WTC11 (cell line): ENCODE data around the gene KCTD1. TPM values are rescaled to one million over a fixed set of nuclear protein-coding genes. Genes with fewer than 3 reads are reported as not detected.

Source experiments
- ATAC-seq: fragments of 200-7000 bp; cut with Tn5 transposase; 2 replicates; pipeline ENCODE4 v1.10.0; 2021; ENCODE audit warnings: mild to moderate bottlenecking, moderate library complexity
- CTCF ChIA-PET: fragments of 300-600 bp; sonication (Branson Sonifier 250); formaldehyde crosslinking; loops from one replicate; lab custom pipeline; 2021; ENCODE audit warnings: antibody characterized with exemption; lab: Charles Lee
- POLR2A ChIA-PET: fragments of 350-600 bp; sonication (Branson Sonifier 250); formaldehyde crosslinking; loops from one replicate; lab custom pipeline; 2021; ENCODE audit warnings: antibody characterized with exemption; lab: Charles Lee
- DNase-seq: peaks from one replicate; pipeline ENCODE4 v3.0.0; 2021; ENCODE audit warnings: low spot score
- H3K27ac Mint-ChIP-seq: 2 replicates; pipeline ENCODE4 v1.8.0; 2021; ENCODE audit warnings: mixed read lengths
- H3K27me3 Mint-ChIP-seq: 2 replicates; pipeline ENCODE4 v1.8.0; 2021; ENCODE audit warnings: low read depth, mild to moderate bottlenecking, moderate library complexity, mixed read lengths
- H3K36me3 Mint-ChIP-seq: 2 replicates; pipeline ENCODE4 v1.8.0; 2021; ENCODE audit warnings: mixed read lengths
- H3K4me1 Mint-ChIP-seq: 2 replicates; pipeline ENCODE4 v1.8.0; 2022; ENCODE audit warnings: mixed read lengths
- H3K4me3 Mint-ChIP-seq: 2 replicates; pipeline ENCODE4 v1.8.0; 2021; ENCODE audit warnings: mild to moderate bottlenecking, moderate library complexity, mixed read lengths
- H3K9me3 Mint-ChIP-seq: 2 replicates; pipeline ENCODE4 v1.8.0; 2021; ENCODE audit warnings: mixed read lengths
- CBFB ChIP-seq: sonication (generic); formaldehyde crosslinking; IDR thresholded peaks from 2 replicates; pipeline ENCODE4 v1.8.1; 2022; ENCODE audit warnings: mild to moderate bottlenecking, low read depth, missing genetic modification reagents
- CREB1 ChIP-seq: sonication (generic); formaldehyde crosslinking; IDR thresholded peaks from 2 replicates; pipeline ENCODE4 v1.8.0; 2023; ENCODE audit warnings: mild to moderate bottlenecking, missing genetic modification reagents
- ETV6 ChIP-seq: sonication (generic); formaldehyde crosslinking; IDR thresholded peaks from 2 replicates; pipeline ENCODE4 v1.8.1; 2022; ENCODE audit warnings: mild to moderate bottlenecking, missing genetic modification reagents
- GTF2I ChIP-seq: fragments of 250-450 bp; sonication (Bioruptor Pico); conservative IDR thresholded peaks from 2 replicates; pipeline ENCODE4 v1.4.0; 2021; ENCODE audit warnings: mild to moderate bottlenecking
- NFE2L1 ChIP-seq: sonication (generic); formaldehyde crosslinking; IDR thresholded peaks from 2 replicates; pipeline ENCODE4 v1.8.1; 2023; ENCODE audit warnings: missing genetic modification reagents
- PRRX2 ChIP-seq: fragments of 250-450 bp; sonication (Bioruptor Pico); IDR thresholded peaks from 2 replicates; pipeline ENCODE4 v1.8.0; 2021; ENCODE audit warnings: mild to moderate bottlenecking
- SOX15 ChIP-seq: fragments of 250-450 bp; sonication (Bioruptor Pico); IDR thresholded peaks from 2 replicates; pipeline ENCODE4 v1.9.0; 2021; ENCODE audit warnings: mild to moderate bottlenecking
- TCF7 ChIP-seq: sonication (generic); formaldehyde crosslinking; IDR thresholded peaks from 2 replicates; pipeline ENCODE4 v1.8.0; 2022; ENCODE audit warnings: mild to moderate bottlenecking, low read depth, missing genetic modification reagents, moderate library complexity
- TP53 ChIP-seq: sonication (generic); formaldehyde crosslinking; IDR thresholded peaks from 2 replicates; pipeline ENCODE4 v1.8.1; 2023; ENCODE audit warnings: mild to moderate bottlenecking, missing genetic modification reagents
- ZNF138 ChIP-seq: sonication (generic); formaldehyde crosslinking; conservative IDR thresholded peaks from 2 replicates; pipeline ENCODE4 v1.8.1; 2022; ENCODE audit warnings: mild to moderate bottlenecking, moderate library complexity, missing genetic modification reagents
- ZNF232 ChIP-seq: sonication (generic); formaldehyde crosslinking; IDR thresholded peaks from 2 replicates; pipeline ENCODE4 v1.8.0; 2022; ENCODE audit warnings: mild to moderate bottlenecking, missing genetic modification reagents
- ZNF317 ChIP-seq: sonication (generic); formaldehyde crosslinking; IDR thresholded peaks from 2 replicates; pipeline ENCODE4 v1.8.1; 2023; ENCODE audit warnings: low read depth, mild to moderate bottlenecking, moderate library complexity, missing genetic modification reagents, borderline replicate concordance
- total RNA-seq: library from RNA; stranded (reverse); gene quantifications from 3 replicates; pipeline ENCODE4 v1.2.3, GENCODE V29; 2021
- TF ChIP-seq, protein P1 (sequence below): sonication (generic); formaldehyde crosslinking; IDR thresholded peaks from 2 replicates; pipeline ENCODE4 v1.8.1; 2022; ENCODE audit warnings: missing genetic modification reagents, borderline replicate concordance
- TF ChIP-seq, protein P2 (sequence below): sonication (generic); formaldehyde crosslinking; IDR thresholded peaks from 2 replicates; pipeline ENCODE4 v1.8.1; 2023; ENCODE audit warnings: mild to moderate bottlenecking, missing genetic modification reagents, moderate library complexity
- TF ChIP-seq, protein P3 (sequence below): sonication (generic); formaldehyde crosslinking; IDR thresholded peaks from 2 replicates; pipeline ENCODE4 v1.8.1; 2022; ENCODE audit warnings: low read depth, mild to moderate bottlenecking, moderate library complexity, missing genetic modification reagents, borderline replicate concordance
- TF ChIP-seq, protein P4 (sequence below): sonication (generic); formaldehyde crosslinking; IDR thresholded peaks from 2 replicates; pipeline ENCODE4 v1.8.1; 2023; ENCODE audit warnings: mild to moderate bottlenecking, missing genetic modification reagents
- TF ChIP-seq, protein P5 (sequence below): sonication (generic); formaldehyde crosslinking; IDR thresholded peaks from 2 replicates; pipeline ENCODE4 v1.8.0; 2023; ENCODE audit warnings: missing genetic modification reagents, mild to moderate bottlenecking, borderline replicate concordance

Gene KCTD1
- total RNA-seq, 1 experiment from 2014 or later = 23.3 TPM

DNA sequence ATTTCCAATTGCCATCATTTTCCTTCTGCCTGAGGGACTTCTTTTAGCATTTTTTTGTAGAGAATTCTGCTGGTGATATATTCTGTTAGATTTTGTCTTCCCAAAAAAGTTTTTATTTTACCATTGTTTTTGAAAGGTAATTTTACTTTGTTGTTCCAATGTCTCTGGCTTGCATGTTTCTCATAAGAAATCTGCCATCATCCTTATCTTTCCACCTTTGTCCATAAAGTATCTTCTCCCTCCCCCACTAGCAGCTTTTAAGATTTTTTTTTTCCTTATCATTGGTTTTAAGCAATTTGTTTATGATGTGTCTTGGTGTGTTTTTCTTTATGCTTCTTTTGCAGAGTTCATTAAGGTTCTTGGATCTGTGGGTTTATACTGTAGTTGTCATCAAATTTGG is 104.5 kb downstream of the KCTD1 start:
- TF ChIP-seq, protein P1, sequence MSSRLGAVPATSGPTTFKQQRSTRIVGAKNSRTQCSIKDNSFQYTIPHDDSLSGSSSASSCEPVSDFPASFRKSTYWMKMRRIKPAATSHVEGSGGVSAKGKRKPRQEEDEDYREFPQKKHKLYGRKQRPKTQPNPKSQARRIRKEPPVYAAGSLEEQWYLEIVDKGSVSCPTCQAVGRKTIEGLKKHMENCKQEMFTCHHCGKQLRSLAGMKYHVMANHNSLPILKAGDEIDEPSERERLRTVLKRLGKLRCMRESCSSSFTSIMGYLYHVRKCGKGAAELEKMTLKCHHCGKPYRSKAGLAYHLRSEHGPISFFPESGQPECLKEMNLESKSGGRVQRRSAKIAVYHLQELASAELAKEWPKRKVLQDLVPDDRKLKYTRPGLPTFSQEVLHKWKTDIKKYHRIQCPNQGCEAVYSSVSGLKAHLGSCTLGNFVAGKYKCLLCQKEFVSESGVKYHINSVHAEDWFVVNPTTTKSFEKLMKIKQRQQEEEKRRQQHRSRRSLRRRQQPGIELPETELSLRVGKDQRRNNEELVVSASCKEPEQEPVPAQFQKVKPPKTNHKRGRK (CRISPR knock-in tag) = no peak
- TF ChIP-seq ZNF317 = peak; percentile 85; the same call in 1 of the 2 replicates
- CTCF ChIA-PET = no interaction called here
- POLR2A ChIA-PET = no interaction called here

DNA sequence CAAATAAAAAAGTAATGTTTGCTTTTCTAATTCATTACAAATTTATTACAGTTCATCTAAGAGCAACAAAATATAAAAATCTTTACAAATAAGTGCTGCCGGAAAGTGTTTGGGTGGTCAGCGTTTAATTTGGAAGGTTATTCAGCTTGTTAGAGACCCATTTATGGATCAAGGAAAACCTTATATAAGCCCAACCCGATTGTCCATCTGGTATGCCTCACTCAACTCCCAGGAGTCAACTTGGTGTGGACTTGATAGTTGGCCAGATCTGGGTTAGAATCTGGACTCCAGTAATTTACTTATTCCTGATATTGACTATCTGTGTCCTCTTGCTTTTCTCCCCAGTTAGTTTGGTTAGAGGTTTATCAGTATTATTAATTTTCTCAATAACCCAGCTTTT is 106.2 kb downstream of the KCTD1 start:
- ChIA-PET CTCF (interaction anchor here (3.0 kb wide), 1 partner anchor 58 kb away, joined by 14 read pairs; no protein-coding TSS in a partner anchor), POLR2A (no interaction called here)
- no peak overlapping the region for H3K4me3 Mint-ChIP-seq
- peaks cover 7% of the 10 kb centered on the region for H3K4me1 Mint-ChIP-seq
- no peaks in the 10 kb centered on the region; the same call in 1 of the 2 replicates for H3K27me3 Mint-ChIP-seq
- DNase-seq (no peak), ATAC-seq (no peak)
- peaks cover 10% of the 10 kb centered on the region for H3K9me3 Mint-ChIP-seq
- peaks cover 3% of the 10 kb centered on the region; the same call in 1 of the 2 replicates for H3K36me3 Mint-ChIP-seq
- no peak overlapping the region for H3K27ac Mint-ChIP-seq
- TF ChIP-seq NFE2L1 (CRISPR knock-in tag) = no peak
- no peak for TF ChIP-seq TP53 (CRISPR knock-in tag)
- TF ChIP-seq SOX15 (CRISPR knock-in tag) = no peak
- no peak for TF ChIP-seq ETV6 (CRISPR knock-in tag)
- no peak for TF ChIP-seq TCF7 (CRISPR knock-in tag)
- TF ChIP-seq, protein P2, sequence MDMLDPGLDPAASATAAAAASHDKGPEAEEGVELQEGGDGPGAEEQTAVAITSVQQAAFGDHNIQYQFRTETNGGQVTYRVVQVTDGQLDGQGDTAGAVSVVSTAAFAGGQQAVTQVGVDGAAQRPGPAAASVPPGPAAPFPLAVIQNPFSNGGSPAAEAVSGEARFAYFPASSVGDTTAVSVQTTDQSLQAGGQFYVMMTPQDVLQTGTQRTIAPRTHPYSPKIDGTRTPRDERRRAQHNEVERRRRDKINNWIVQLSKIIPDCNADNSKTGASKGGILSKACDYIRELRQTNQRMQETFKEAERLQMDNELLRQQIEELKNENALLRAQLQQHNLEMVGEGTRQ (CRISPR knock-in tag) = no peak
- TF ChIP-seq, protein P3, sequence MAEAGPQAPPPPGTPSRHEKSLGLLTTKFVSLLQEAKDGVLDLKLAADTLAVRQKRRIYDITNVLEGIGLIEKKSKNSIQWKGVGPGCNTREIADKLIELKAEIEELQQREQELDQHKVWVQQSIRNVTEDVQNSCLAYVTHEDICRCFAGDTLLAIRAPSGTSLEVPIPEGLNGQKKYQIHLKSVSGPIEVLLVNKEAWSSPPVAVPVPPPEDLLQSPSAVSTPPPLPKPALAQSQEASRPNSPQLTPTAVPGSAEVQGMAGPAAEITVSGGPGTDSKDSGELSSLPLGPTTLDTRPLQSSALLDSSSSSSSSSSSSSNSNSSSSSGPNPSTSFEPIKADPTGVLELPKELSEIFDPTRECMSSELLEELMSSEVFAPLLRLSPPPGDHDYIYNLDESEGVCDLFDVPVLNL = no peak
- TF ChIP-seq, protein P4, sequence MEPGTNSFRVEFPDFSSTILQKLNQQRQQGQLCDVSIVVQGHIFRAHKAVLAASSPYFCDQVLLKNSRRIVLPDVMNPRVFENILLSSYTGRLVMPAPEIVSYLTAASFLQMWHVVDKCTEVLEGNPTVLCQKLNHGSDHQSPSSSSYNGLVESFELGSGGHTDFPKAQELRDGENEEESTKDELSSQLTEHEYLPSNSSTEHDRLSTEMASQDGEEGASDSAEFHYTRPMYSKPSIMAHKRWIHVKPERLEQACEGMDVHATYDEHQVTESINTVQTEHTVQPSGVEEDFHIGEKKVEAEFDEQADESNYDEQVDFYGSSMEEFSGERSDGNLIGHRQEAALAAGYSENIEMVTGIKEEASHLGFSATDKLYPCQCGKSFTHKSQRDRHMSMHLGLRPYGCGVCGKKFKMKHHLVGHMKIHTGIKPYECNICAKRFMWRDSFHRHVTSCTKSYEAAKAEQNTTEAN (CRISPR knock-in tag) = no peak
- no peak for TF ChIP-seq ZNF232 (CRISPR knock-in tag)
- TF ChIP-seq GTF2I = no peak
- no peak for TF ChIP-seq PRRX2
- TF ChIP-seq ZNF138 (CRISPR knock-in tag) = no peak
- no peak for TF ChIP-seq CBFB
- no peak for TF ChIP-seq CREB1
- TF ChIP-seq, protein P5, sequence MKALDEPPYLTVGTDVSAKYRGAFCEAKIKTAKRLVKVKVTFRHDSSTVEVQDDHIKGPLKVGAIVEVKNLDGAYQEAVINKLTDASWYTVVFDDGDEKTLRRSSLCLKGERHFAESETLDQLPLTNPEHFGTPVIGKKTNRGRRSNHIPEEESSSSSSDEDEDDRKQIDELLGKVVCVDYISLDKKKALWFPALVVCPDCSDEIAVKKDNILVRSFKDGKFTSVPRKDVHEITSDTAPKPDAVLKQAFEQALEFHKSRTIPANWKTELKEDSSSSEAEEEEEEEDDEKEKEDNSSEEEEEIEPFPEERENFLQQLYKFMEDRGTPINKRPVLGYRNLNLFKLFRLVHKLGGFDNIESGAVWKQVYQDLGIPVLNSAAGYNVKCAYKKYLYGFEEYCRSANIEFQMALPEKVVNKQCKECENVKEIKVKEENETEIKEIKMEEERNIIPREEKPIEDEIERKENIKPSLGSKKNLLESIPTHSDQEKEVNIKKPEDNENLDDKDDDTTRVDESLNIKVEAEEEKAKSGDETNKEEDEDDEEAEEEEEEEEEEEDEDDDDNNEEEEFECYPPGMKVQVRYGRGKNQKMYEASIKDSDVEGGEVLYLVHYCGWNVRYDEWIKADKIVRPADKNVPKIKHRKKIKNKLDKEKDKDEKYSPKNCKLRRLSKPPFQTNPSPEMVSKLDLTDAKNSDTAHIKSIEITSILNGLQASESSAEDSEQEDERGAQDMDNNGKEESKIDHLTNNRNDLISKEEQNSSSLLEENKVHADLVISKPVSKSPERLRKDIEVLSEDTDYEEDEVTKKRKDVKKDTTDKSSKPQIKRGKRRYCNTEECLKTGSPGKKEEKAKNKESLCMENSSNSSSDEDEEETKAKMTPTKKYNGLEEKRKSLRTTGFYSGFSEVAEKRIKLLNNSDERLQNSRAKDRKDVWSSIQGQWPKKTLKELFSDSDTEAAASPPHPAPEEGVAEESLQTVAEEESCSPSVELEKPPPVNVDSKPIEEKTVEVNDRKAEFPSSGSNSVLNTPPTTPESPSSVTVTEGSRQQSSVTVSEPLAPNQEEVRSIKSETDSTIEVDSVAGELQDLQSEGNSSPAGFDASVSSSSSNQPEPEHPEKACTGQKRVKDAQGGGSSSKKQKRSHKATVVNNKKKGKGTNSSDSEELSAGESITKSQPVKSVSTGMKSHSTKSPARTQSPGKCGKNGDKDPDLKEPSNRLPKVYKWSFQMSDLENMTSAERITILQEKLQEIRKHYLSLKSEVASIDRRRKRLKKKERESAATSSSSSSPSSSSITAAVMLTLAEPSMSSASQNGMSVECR (CRISPR knock-in tag) = no peak

More for the DNA sequence above, 104.5 kb downstream of the KCTD1 start:
- Mint-ChIP-seq H3K27me3 (no peaks in the 10 kb centered on the region; the same call in 1 of the 2 replicates), H3K9me3 (peaks cover 10% of the 10 kb centered on the region), H3K36me3 (peaks cover 3% of the 10 kb centered on the region; the same call in 1 of the 2 replicates), H3K4me1 (peaks cover 13% of the 10 kb centered on the region), H3K4me3 (no peak overlapping the region), H3K27ac (no peak overlapping the region)
- ATAC-seq (no peak), DNase-seq (no peak)
